AG20443 (cell line): Measurements from ENCODE around the gene CDS2.
A peak's percentile ranks its signal among the peaks of the same experiment; 100 is the strongest.

Source experiments
- DNase-seq: peaks from one replicate; pipeline ENCODE4 v3.0.0; 2012; ENCODE audit warnings: low spot score, mixed read lengths

Gene CDS2

DNA sequence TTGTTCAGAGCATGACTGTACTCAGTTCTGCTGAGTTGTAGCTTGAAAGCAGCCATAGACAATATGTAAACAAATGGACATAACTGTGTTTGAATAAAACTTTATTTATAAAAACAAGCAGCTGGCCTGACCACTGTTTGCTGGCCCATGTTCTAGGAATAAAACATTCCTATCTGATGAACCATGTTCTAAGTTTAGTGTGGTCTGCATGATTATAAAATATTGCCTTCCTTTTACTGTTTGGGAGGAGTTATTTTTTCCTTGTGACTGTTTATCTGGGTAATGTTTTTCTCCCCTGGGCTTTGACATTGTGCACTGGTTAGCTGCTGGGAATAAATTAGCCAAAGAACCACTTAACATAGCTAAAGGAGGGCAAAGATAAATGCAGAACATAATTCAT lies 55.1 kb downstream of the CDS2 start:
- DNase-seq: peak; percentile 43

DNA sequence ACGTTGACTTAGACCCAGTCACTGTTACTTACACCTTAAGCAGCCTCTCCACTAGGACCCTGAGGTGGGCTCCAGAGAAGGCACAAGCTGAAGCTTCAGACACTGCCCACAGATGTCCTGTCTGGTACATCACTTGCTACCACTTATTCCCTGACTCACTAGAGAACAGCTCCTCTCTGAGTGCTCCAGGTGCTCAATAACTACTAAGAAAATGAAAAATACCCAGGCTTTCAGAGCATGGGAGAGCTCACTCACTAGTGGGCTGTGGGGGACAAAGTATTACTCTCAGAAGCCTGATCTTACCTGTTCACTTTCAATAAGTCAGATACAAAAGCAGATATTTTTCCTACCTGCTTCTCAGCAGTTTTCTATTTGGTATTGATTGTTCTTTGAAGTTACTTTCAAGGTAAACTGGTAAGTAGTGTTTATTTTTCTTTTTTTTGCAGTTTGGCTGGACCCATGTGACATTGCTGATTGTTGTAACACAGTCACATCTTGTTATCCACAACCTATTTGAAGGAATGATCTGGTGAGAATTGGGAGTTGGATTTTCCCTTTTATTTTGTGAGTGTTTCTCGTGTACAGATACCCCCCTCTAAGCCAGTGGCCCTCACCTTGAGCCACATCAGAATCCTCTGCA lies 55.9 kb downstream of the CDS2 start:
- no peak for DNase-seq

DNA sequence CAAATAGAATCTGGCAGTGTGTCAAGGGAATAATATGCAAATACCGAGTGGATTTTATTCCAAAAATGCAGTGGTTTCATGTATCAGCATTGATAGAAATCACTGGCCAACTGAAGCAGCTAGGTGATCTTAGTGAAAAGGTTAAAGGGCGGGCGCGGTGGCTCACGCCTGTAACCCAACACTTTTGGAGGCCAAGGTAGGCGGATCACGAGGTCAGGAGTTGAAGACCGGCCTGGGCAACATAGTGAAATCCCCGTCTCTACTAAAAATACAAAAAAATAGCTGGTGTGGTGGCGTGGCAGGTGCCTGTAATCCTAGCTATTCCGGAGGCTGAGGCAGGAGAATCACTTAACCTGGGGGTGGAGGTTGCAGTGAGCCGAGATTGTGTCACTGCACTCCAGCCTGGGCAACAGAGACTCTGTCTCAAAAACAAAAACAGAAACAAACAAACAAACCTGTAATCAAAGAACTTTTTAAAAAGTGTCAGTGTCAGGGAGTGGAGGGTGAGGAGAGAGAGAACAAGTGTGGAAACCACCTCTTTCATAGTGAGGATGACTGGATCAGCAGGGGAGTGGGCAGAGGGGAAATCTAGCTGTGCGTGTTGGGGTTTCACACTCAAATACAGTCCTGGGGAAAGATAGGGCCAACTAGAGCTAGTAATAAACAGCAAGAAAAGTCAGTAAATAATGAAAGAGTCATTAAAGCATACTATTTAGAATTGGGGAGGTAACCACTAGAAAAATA lies 57.1 kb downstream of the CDS2 start:
- DNase-seq: no peak

DNA sequence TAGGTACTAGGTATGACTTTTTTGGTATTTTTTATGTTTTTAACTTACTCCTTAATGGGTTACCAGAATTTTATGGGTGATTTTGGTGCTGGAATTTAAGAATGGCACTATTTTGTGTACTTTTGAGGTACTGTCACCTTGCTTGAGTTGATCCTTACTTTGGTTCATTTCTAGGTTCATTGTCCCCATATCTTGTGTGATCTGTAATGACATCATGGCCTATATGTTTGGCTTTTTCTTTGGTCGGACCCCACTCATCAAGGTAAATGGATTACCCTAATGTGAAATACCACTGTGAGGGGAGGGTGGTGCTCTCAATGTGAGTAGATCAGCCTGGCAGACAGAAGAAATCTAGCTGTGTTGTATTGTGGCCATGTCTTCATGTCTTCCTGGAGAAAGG lies 57.9 kb downstream of the CDS2 start:
- DNase-seq: no peak

DNA sequence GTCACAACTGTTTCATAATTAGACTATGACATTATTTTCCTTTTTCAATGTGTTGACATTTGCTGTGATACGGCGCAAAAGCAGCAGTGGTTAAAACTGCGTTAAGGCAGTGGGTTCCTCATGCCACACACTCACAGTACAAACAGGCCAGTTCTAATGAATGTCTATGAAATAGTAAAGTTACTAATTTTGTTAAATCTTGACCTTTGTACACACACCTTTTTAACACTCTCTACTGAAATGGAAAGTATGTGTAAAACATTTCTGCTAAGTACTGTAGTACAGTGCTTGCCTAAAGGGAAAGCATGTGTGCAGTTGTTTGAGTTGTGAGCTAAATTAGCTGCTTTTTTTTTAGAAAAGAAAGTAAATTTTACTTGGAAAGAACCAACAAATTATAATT lies 60.3 kb downstream of the CDS2 start:
- no peak for DNase-seq

DNA sequence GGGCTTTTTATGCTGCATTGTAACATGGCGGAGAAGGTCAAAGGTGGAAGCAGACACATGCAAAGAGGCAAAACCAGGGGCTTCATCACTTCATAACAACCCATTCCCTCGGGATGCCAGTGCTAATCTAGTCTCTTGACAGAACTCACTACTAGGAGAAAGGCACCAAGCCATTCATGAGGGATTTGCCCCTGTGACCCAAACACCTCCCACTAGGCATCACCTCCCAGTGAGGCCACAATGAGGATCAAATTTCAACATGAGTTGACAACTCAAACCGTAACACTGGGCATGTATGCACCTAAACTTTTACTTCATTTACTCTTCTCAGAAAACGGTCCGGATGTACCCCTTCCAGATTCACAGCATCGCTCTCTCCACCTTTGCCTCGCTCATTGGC lies 61.9 kb downstream of the CDS2 start:
- DNase-seq: no peak

DNA sequence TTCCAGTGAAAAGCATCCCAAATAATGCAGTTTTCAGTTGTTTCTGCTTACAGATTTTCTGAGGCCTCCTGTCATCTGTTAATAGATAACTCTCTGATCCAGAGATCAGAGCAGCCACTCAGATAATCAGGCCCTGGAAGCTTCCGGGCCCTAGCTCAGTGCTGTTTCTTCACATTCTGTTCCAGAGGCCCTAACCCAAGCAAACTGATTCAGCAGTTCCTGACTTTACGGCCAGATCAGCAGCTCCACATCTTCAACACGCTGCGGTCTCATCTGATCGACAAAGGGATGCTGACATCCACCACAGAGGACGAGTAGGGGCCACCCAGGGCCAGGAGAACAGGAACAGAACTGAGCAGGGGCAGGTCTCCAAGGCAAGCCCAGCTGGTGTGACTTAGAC lies 63.1 kb downstream of the CDS2 start:
- no peak for DNase-seq

DNA sequence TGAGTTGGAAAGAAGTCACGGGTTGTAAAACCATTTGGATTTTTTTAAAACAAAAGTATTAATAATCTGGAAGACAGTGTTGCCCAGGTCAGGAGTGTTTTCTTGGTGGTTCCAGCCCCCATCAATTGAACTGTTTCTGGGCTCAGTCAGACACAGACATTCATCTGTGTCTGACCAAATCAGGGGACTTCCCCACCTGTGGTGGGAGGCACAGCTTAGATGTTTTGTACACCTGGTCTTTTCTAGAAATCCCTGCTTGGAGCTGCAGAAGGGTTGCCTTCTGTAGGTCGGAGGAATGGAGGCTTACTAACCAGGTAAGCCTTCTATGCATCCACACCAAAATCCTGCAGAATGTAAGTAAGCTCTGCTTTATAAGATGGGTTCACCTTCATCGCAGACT lies 63.6 kb downstream of the CDS2 start:
- no peak for DNase-seq

DNA sequence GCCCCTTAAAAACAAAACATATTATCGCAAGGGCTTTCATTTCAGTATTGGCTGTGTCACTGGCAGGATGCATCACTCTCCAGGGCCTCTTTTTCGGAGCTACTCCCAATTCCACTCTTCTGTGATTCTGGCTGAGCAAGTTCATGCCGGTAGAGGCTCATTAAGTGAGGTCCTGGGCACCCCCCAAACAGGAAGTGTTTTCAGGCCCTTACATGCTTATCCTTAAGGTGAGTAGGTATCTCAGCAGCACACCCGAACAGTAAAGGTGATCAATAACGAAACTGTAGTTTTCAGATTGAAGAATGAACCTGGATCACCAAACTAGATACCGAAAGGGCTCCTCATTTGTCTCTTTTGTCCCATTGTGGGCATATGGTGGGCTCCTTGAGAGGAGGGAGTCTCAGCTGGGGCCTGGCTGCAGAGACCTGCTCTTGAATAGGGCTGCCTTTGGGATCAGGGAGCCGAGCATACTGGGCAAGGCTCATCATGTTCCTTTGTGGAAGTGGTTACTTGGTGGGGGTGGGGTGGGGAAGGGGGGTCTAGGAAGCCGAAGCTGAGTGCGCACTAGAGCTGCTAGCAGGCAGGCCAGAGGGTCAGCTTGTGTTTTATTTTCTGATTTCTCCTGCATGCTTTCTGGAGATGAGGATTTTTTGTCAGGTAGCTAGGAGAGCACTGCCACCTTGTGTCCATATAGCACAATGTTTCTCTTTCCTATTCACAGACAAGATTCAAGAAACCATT lies 65.2 kb downstream of the CDS2 start:
- peak; percentile 83 for DNase-seq

DNA sequence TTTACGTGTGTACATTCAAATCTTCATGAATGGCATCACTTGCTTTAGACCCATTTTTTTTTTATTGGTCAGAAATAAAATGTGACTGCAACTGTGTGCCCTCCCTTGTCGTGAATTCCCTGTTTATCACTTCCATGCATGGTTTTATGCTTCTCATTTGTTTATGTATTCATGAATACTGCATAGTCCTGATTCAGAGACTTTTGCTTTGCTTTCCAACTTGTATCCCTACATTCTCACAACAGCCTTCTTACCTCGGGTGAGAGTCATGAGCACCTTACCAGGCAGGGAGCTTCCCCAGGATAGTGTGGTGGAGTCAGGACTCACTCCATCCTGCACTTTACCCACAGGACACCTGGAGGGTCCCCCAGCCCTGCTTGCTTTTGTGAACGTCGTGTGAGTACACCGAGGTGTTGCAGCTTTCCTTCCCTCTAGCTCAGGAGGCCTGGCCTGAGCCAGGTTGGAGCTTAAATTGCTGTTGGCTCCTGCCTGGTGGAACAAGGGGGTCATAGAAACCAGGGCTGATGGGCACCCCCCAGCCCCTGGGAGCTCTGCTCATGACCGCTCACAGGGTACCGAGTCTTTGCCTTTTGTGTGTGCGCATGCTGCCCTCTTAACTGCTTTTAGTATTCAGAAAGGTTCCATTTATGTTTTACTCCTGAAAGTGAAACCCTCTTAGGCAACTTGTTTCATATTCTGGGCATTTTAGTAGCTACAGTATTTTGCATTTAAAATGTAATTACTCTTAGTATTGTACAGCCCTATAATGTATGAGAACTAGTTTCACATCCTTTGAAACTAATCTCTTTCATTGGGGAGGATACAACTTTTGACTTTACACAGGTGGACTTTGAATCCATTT lies 66.0 kb downstream of the CDS2 start:
- DNase-seq: no peak

DNA sequence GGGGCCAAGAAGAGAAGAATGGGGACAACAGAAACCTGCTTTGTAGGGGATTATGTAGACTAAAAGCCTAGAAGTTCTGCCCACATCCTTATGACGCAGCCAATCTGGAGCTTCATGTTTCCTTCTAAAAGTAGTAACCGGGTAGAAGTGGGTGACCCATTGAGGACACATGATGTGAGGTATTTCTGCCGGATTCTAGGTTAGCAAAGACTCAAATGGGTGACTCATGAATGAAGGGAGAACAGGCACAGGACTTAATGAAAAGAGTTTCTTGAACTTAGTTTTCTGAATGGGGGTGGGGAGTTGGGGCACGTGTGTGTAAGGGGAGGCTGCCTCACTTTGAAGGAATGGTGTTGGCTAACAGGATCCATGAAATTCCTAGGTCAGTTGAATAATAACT lies 68.8 kb downstream of the CDS2 start:
- peak; percentile 34 for DNase-seq

DNA sequence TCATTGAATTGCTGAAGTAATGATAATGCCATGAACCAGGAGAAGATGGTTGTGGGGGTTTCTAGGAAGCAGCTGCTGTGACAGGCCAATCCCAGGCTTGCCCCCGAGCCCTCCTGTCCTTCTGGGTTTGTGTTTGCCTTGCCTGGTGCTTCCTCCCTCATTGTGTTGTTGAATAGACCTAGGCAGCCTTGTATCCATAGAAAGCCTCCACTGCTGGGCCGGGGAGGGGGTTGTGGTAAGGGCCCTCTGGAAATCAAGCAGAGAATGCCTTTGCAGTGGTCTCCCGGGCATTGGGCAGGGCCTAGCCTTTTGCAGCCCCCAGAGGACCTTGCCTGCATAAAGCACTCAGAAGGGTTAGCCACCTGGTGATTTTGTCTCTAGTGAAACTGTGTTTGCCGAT lies 69.3 kb downstream of the CDS2 start:
- DNase-seq: no peak

DNA sequence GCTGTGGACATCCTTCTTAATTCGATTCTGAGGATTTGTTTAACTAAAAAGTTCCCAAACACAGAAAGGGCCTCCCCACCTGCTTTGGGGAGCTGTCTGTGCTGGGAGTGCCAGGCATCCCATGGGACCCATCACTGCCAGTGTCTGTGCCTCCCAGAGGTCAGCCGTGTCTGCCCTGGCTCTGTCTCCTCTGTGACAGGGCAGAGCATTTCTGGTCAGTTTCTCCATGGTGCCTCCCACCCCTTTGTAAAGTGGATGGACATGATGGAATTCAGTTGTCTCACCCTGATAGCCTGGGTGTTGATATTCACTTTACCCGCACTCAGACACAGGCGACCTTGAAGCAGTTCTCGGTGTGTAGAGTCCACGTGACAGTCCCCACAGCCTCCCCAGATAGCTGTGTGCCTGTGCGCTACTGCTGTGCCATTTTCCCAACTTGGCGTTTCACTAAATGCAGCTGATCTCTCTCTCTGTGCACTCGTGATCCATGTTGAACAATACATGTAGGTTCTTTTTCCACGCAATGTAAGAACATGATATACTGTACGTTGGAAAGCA lies 70.5 kb downstream of the CDS2 start:
- no peak for DNase-seq

DNA sequence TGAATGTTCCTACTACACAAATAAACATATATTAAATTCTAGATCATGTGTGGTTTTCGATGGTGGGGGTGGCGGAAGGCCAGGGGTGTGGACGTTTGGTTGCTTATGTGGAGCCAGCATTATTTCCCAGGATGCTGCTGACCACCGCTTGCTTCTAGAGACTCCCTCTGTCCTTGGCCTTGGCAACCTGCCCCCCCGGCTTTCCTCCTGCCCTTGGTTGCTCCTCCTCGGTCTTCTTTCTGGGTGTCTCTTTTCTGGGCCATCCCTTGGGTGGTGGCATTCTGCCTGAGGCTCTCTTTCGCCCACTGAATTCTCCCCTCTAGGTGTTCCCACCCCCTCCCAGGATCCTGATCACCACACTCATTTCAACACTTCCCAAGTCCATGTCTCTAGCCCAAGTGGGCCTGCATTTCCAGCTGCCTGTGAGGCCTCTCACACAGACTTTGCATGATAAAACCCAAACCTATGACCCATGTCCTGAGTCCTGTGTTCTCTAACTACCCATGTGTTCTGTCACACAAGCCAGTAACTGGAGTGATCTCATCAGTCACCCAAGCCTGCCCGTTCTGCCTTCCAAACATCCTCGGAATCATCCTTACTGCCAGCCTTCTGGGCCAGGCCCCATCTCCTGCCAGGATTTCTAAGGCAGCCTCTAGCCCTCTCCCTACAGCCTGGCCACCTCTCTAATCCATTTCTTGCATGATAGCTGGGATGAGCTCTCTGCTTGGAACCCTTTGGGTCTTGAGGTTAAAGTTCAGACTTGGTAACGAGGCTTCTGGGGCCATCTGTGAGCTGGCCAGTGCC lies 71.2 kb downstream of the CDS2 start:
- DNase-seq: no peak

DNA sequence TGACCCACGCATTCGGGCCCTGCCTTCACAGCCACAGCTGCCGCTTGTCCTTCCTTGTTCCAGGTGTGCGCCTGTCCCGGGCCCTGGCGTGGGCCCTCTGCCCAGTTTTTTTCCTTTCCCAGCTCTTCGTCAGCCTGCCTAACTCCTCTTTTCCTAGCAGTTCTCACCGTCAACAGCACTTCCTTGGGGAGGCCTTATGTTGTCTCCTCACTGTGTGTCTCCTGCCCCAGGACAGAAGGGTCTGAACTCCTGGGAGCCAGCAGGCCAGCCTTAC lies 71.8 kb downstream of the CDS2 start:
- no peak for DNase-seq

DNA sequence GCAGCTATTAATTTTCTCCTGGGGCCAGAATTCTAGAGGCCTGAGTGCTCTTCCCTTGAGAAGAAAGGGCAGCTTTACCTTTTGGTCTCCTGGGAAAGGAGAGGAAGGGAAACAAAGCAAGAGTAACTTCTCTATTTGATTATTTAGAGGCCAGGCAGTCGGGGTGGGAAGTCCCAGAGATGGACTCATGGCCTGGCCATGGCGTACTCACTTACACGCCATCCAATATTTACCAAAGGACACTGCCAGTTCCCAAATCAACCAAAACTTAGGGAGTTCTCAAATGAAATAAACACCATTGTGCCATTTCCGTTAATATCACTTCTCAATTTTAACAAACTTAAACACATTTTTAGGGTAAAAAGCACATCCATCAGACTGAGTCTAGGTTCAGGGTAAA lies 76.6 kb downstream of the CDS2 start:
- DNase-seq: no peak

DNA sequence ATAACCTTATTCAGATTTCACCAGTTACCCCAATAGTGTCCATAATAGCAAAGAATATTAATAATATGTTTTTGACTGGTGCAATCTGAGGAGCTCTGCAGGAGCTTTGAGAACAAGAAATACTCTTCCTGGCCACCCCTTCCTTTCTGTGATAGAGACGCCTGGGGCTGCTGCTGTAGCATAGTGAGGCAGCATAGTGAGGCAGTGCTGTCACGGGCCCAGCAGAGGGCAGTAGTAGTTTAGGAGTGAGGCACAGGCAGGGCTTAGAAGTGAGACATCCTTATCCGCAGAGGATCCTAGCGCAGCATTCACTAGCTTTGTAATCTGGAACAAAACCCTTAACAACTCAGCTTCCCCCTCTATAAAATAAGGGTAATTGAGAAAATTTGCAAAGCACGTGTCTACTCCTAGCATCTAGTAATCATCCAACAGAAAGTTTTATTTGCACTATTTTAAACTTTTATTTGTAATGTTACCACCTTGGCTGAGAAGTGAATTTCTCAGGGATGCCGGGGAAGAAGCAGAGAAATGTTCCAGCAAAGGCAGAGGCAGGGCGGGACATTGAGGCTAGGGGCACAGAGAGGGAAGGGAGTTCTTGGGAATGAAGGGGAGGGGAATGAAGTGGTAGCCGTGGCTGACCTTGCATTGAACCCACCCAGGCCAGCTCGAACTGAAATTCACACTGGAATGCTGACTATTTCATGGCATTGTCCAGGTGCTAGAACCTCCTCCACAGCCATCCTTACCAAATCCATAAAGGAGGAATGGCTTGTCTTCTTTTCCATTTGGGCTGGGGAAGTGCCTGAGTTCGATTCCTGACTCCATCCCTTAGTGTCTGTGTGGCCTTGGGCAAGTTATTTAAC lies 78.8 kb downstream of the CDS2 start:
- peak; percentile 93 for DNase-seq

DNA sequence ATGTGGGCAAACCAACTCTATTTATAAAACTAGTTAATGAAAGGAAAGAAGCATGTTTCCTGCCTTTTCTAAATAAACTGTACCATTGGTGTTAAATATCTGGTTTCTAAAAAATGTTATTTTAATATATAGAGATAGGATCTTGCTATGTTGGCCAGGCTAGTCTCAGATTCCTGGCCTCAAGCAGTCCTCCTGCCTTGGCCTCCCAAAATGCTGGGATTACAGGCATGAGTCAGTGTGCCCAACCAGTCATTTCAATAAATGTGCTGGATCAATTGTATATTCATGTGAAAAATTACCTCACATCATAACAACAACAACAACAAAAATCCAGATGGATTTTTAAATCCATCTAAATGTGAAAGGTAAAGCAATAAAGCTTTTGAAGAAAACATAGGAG lies 80.3 kb downstream of the CDS2 start:
- no peak for DNase-seq

DNA sequence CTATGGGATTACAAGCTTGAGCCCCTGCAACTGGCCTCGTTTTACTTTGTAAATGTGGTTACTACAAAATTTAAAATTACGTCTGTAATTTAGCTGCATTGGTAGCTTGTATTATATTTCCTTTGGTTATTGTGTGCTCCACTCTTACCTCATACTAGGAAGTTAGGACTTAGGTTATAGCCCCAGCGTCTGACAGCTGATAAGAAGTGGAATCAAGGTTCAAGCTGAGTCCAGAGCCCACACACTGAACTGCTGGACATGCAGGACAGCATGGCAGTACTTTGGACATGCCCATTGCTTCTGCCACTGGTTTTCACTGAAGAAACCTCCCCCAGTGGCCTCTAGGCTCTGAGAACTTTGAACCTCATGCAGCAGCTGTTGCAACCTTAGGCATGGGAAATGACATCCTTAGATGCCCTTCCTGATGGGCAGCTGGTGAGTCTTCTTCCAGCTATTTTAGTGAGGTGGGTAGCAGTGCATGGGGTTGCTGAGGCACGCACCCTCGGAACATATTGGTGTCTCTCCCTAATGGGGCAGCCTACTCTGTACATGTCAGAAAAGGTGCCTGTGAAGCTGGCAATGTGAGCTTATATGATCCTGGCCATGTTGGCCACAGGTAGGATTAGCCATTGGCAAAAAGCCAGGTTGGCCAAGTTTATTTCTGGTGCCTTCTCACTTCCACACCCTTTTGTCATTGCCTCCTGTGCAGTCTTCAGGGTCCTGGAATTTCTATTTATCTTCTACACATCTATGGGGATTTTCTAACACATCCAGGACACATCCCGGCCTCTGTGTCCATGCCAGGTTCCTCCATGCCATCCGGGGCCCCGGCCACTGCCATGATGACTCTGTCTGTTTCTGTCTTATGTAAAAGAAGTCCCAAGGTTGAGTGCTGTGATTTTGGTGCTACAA lies 85.3 kb downstream of the CDS2 start:
- no peak for DNase-seq
